HG03432 (cell line): ENCODE results near the gene PDSS2.
"Not testable (repeated sequence)": the region's sequence is repeated elsewhere in the genome, so short reads cannot be mapped to it uniquely, and the experiment has no call there.

Experiments used
- ATAC-seq: cut with Tn5 transposase; IDR thresholded peaks from one replicate; pipeline ENCODE4 v1.9.1; 2021; ENCODE audit warnings: mild to moderate bottlenecking, moderate library complexity; ENCODE audit not compliant: unreplicated experiment

The PDSS2 gene

GRCh38 chr6:107230448-107230847, 228.9 kb downstream of the PDSS2 start:
- no peak for ATAC-seq

DNA sequence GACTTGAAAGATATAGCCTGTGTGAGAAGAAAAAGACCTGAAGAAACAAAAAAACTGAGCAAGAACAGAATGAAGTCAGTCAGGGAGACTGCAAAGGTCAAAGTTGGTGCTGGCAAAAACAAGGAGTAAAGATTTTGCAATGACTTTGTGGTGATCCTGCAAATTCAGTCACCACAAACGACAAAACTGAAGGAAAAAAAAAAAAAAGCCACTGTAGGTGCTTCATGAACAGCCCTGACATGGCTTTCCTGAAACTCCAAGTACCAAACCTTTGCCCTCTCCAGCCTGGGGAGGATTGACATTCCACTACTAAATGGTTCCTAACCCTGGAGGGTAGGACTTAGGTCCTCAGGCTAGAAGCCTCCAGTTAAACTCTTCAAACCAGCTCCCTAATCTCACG, 229.3 kb downstream of the PDSS2 start:
- ATAC-seq = no peak

DNA sequence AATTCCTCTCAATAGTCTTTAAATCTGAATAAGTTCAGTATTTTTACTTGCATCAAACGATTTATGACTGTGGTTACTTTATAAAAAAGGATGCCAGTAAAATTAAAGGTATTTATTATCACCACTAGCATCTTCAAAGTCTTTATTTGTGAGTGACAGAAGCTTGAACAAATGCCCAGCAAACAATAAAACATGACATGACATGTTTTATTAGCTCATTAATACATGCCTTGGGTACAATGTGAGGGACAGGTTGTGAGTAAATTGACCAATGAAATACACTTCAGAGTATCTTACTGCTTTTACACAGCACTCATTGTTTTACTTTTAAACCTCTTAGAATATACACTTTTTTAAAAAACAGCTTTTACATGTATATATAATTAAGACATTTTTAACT, 230.6 kb downstream of the PDSS2 start:
- no peak for ATAC-seq

GRCh38 chr6:107221519-107221918, 237.8 kb downstream of the PDSS2 start:
- ATAC-seq = no peak

DNA sequence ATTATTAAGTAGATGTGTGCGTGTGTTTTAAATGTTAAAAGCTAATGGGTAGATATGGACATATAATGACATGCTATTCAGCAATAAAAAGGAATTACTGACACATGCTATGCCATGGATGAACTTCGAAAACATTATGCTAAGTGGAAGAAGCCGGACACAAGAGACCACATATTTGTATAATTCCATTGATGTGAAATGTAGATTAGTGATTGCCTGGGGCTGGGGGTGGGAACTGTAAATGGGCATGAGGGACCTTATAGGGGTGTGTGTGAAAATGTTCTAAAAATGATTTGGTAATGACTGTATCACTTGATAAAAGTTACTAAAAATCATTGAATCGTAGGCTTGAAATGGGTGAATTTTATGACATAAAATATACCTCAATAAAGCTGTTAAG, 239.5 kb downstream of the PDSS2 start:
- no peak for ATAC-seq

DNA sequence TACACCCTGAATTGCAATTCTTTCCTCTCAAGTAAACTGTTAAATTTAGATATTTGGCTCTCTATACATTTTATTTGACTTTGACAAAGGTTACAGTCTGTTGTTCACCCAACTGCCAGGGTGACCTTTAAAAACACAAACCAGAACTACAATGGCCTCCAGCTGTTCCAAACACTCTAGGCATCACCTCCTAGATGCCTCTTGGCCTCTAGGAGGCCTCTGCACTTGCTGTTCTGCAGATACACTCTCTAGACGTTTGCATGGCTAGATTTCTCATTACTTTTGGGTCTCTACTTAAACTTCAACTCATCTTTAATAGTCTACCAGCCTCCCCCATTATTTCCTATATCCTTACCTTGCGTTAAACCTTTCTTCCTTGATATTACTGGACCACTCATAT, 241.2 kb downstream of the PDSS2 start:
- ATAC-seq = no peak

- ATAC-seq = no peak
These were observed 242.1 kb downstream of the PDSS2 start for GRCh38 chr6:107217248-107217647.

DNA sequence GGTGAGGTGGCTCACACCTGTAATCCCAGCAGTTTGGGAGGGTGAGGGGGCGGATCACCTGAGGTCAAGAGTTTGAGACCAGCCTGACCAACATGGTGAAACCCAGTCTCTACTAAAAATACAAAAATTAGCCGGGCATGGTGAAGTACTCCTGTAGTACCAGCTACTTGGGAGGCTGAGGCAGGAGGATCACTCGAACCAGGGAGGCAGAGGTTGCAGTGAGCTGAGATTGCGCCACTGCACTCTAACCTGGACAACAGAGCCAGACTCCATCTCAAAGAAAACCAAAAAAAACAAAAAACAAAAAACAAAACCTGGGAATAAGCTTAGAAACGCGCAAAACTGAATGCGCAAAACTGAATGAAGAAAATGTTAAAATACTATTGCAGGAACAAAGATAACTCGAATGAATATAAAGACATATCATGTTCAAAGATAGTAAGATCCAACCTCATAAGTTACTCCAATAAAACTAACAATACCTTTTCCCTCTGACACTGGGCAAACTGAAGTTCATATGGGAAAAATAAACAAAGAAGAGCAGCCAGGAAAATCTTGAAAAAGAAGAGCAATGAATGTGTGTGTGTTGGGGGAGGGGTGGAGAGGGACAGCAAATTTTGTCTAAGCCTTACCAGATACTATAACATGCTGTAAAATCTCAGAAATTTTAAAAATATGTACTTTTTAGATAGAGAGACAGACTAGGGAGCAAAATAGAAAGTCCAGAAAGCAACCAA, 243.0 kb downstream of the PDSS2 start:
- ATAC-seq = no peak

DNA sequence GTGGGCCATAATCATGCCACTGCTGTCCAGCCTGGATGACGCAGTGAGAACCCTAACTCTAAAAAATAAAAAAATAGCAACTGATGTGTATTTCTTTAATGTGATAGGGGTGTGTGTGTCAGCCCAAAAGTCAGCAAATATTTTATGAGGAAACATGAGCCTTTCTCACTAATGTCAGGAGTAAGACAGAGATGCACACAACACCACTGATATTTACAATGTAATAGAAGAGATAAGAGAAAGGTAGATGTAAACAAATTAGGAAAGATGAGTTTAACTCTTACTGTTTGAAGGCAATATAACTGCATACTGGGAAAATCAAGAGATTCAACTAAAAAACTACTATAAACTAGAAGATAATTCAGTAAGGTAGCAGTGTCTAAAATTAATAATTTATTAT, 244.0 kb downstream of the PDSS2 start:
- no peak for ATAC-seq

DNA sequence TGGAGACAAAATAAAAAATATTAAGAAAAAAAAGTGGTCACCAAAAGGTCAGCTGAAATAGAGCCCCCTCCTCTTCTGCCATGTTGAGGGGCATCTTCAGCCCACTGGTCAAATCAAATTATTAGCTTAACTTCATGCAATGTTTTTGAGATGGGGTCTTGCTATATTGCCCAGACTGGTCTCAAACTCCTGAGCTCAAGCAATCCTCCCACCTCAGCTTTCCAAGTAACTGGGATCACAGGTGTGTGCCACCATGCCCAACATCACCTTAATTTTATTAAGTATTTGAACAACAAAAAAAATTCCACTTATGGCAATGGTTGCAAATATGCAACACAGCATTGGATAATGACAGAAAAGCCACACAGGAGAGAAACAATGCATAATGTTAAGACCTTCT, 244.7 kb downstream of the PDSS2 start:
- ATAC-seq = no peak

GRCh38 chr6:107209406-107210305, 249.7 kb downstream of the PDSS2 start:
- no peak for ATAC-seq

GRCh38 chr6:107207251-107207873, 252.0 kb downstream of the PDSS2 start:
- no peak for ATAC-seq

GRCh38 chr6:107205058-107205998, 254.0 kb downstream of the PDSS2 start:
- no peak for ATAC-seq

DNA sequence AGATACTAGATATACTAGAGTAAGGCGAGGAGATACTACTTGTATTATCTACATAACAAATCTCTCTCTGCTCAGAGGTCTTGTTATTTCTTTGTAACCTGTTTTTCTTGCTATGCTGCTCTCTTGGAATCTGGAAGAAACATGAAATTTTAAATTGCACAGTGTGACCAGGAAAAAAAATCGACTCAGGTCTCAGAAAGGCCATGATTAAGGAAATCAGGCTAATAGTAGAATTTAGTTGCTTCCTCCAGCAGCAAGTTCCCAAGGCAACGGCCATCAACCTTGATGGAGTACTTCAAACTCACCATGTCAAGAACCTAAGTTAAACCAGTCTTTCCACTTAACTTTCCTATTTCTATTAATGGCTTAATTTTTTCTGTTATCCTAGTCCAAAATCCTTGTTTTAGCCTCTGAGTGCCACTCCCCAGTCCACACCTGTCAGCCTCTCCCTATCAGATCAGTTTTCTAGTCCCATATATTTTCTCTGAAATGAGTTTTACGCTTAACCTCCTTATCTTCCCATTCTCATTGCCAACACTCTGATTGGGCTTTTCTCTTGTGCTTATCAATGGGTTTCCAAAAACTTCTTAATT, 256.4 kb downstream of the PDSS2 start:
- no peak for ATAC-seq

DNA sequence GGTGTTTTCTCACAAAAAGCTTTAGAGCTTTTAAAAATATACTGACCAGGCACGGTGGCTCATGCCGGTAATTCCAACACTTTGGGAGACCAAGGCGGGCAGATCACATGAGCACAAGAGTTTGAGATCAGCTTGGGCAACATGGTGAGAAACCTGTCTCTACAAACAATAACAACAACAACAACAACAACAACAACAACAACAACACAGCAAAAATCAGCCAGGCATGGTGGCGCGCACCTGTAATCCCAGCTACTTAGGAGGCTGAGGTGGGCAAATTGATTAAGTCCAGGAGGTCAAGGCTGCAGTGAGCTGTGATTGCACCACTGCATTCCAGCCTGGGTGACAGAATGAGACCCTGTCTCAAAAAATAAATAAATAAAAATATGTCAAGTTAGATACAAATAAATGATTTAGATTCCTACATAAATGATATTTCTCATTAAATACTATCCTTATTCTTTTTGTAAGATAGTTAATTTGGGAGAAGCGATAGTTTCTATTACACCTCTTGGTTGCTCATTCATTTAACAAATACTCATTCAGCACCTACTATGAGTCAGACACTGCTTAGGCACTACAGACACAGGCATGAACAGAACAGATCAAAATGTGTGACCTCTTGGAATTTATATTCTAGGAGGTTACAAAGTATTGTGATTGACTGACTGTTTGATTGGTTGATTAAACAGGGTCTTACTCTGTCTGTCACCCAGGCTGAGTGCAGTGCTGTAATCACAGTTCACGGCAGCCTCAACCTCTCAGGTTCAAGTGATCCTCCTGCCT, 260.5 kb downstream of the PDSS2 start:
- no peak for ATAC-seq

- no peak for ATAC-seq
These were observed 263.2 kb downstream of the PDSS2 start for GRCh38 chr6:107196152-107196551.

DNA sequence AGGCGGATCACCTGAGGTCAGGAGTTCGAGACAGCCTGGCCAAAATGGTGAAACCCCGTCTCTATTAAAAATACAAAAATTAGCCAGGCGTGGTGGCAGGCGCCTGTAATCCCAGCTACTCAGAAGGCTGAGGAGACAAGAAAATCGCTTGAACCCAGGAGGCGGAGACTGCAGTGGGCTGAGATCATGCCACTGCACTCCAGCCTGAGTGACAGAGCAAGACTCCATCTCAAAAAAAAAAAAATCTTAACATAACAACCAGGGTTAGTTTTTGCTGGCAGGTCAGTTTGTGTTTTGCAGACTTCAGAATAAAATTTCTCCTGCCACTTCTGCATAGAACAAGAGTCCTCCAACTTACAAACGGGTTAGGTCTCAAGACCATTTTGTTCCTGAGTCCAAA, 264.6 kb downstream of the PDSS2 start:
- not testable (repeated sequence) for ATAC-seq

GRCh38 chr6:107192830-107193229, 266.5 kb downstream of the PDSS2 start:
- no peak for ATAC-seq

- no peak for ATAC-seq
These were observed 271.7 kb downstream of the PDSS2 start for GRCh38 chr6:107187630-107188029.
